ENCODE data around the gene SNRNP40. TPM values are rescaled to one million over a fixed set of nuclear protein-coding genes. Genes with fewer than 3 reads are reported as not detected.

SNRNP40 gene
- total and polyA plus RNA-seq, 2 experiments from 2014 or later = 46.9 to 59.1 TPM

DNA sequence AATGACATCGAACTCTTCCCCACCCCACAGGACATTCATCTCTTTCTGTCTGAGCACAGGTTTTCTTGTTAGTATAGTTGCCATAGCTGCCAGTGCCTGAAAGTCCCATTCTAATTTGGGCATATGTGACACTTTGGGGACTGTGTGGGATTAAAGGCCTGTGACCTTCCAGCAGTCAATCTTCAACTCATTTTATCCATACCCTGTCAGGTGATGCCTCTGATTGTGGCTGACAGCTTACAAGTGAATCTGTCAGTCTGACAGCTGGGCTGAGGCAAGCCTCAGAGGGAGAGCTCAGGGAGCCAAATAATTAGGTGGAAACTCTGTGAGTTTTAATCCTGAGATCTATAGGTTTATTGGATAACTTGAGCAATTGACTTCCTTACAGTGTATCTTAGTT lies 29.9 kb upstream of the SNRNP40 start:
- 96% methylated on average over 1 of the region's 1 CpG for WGBS (ENCODE audit: low lambda C conversion rate, missing lambda C conversion rate)
- Histone ChIP-seq H3K36me3 (replicated peaks; ENCODE audit: insufficient read depth, low read depth) (no peaks in the 10 kb centered on the region), H3K9me2 (replicated peaks; ENCODE audit: insufficient read depth) (no peaks in the 10 kb centered on the region), H3K27ac (no peak overlapping the region), H4K20me1 (ENCODE audit: insufficient read depth, poor library complexity, severe bottlenecking) (no peaks in the 10 kb centered on the region), H2AFZ (no peak overlapping the region), H3K4me3 (no peak overlapping the region), H3K79me2 (no peaks in the 10 kb centered on the region), H3K4me2 (no peak overlapping the region), H3K9me3 (ENCODE audit: low read depth) (no peaks in the 10 kb centered on the region), H3K4me1 (ENCODE audit: insufficient read depth) (no peaks in the 10 kb centered on the region), H3K27me3 (no peaks in the 10 kb centered on the region)
- TF ChIP-seq EZH2phosphoT487 (IDR thresholded peaks at IDR 0.05; ENCODE audit: low read depth, severe bottlenecking, unreplicated experiment) = no peak
- no peak for TF ChIP-seq EZH2 (IDR thresholded peaks at IDR 0.05; ENCODE audit: borderline replicate concordance)
- TF ChIP-seq, protein P1, sequence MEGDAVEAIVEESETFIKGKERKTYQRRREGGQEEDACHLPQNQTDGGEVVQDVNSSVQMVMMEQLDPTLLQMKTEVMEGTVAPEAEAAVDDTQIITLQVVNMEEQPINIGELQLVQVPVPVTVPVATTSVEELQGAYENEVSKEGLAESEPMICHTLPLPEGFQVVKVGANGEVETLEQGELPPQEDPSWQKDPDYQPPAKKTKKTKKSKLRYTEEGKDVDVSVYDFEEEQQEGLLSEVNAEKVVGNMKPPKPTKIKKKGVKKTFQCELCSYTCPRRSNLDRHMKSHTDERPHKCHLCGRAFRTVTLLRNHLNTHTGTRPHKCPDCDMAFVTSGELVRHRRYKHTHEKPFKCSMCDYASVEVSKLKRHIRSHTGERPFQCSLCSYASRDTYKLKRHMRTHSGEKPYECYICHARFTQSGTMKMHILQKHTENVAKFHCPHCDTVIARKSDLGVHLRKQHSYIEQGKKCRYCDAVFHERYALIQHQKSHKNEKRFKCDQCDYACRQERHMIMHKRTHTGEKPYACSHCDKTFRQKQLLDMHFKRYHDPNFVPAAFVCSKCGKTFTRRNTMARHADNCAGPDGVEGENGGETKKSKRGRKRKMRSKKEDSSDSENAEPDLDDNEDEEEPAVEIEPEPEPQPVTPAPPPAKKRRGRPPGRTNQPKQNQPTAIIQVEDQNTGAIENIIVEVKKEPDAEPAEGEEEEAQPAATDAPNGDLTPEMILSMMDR (IDR thresholded peaks at IDR 0.05; ENCODE audit: poor library complexity) = no peak
- no peak for DNase-seq (ENCODE audit: low spot score)

DNA sequence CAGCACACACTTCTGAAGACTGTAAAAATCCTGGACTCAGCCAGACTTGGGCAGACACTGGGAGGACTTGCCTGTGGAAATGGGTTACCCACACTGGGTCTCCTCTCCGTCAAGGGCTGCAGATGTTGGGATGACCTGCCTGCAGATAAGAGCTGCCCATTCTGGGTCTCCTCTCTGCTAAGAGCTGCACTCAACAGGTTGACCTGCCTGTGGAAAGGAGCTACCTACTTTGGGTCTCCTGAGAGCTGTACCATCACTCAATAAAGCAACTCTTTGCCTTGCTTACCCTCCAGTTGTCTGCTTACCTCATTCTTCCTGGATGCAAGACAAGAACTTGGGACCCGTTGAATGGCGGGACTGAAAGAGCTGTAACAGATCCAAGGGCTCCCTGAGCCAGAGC lies 28.4 kb upstream of the SNRNP40 start:
- no peaks in the 10 kb centered on the region for H3K9me3 ChIP-seq (ENCODE audit: low read depth)
- TF ChIP-seq EZH2 (IDR thresholded peaks at IDR 0.05; ENCODE audit: borderline replicate concordance) (no peak), EZH2phosphoT487 (IDR thresholded peaks at IDR 0.05; ENCODE audit: low read depth, severe bottlenecking, unreplicated experiment) (no peak)
- TF ChIP-seq, protein P1 (IDR thresholded peaks at IDR 0.05; ENCODE audit: poor library complexity) = no peak
- no peaks in the 10 kb centered on the region for H3K4me1 ChIP-seq (ENCODE audit: insufficient read depth)
- H3K4me3 ChIP-seq = no peak overlapping the region
- no peak for DNase-seq (ENCODE audit: low spot score)
- H3K79me2 ChIP-seq = no peaks in the 10 kb centered on the region
- H3K27me3 ChIP-seq = no peaks in the 10 kb centered on the region
- H3K4me2 ChIP-seq = no peak overlapping the region
- WGBS (ENCODE audit: low lambda C conversion rate, missing lambda C conversion rate) = 98% methylated on average over 3 of the region's 3 CpGs
- no peaks in the 10 kb centered on the region for H3K36me3 ChIP-seq (replicated peaks; ENCODE audit: insufficient read depth, low read depth)
- no peak overlapping the region for H2AFZ ChIP-seq
- H3K9me2 ChIP-seq (replicated peaks; ENCODE audit: insufficient read depth) = no peaks in the 10 kb centered on the region
- H4K20me1 ChIP-seq (ENCODE audit: insufficient read depth, poor library complexity, severe bottlenecking) = no peaks in the 10 kb centered on the region
- H3K27ac ChIP-seq = no peak overlapping the region

DNA sequence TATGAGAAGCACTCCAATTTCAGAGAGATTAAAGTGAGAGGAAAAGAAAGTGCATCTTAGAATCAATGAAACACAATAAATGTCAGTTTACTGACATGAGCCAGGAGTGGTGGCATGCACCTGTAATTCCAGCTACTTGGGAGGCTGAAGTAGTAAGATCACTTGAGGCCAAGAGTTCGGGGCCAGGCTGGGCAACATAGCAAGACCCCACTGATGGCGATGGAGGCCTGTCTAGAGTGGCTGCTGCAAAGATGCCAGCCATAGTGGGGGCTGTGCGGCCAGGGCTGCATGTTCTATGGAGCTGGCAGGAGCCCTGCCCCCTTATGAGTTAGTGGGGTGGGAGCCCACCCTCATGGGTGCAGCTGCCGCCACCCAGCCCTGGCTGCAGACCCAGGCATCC lies 27.5 kb upstream of the SNRNP40 start:
- no peak overlapping the region for H2AFZ ChIP-seq
- H3K79me2 ChIP-seq = no peaks in the 10 kb centered on the region
- no peak for TF ChIP-seq EZH2phosphoT487 (IDR thresholded peaks at IDR 0.05; ENCODE audit: low read depth, severe bottlenecking, unreplicated experiment)
- TF ChIP-seq, protein P1 (IDR thresholded peaks at IDR 0.05; ENCODE audit: poor library complexity) = no peak
- TF ChIP-seq EZH2 (IDR thresholded peaks at IDR 0.05; ENCODE audit: borderline replicate concordance) = no peak
- no peak overlapping the region for H3K27ac ChIP-seq
- DNase-seq (ENCODE audit: low spot score) = no peak
- H3K9me2 ChIP-seq (replicated peaks; ENCODE audit: insufficient read depth) = no peaks in the 10 kb centered on the region
- H4K20me1 ChIP-seq (ENCODE audit: insufficient read depth, poor library complexity, severe bottlenecking) = no peaks in the 10 kb centered on the region
- no peaks in the 10 kb centered on the region for H3K4me1 ChIP-seq (ENCODE audit: insufficient read depth)
- no peaks in the 10 kb centered on the region for H3K9me3 ChIP-seq (ENCODE audit: low read depth)
- no peak overlapping the region for H3K4me2 ChIP-seq
- H3K4me3 ChIP-seq = no peak overlapping the region
- H3K36me3 ChIP-seq (replicated peaks; ENCODE audit: insufficient read depth, low read depth) = no peaks in the 10 kb centered on the region
- 100% methylated on average over 4 of the region's 4 CpGs for WGBS (ENCODE audit: low lambda C conversion rate, missing lambda C conversion rate)
- H3K27me3 ChIP-seq = no peaks in the 10 kb centered on the region

DNA sequence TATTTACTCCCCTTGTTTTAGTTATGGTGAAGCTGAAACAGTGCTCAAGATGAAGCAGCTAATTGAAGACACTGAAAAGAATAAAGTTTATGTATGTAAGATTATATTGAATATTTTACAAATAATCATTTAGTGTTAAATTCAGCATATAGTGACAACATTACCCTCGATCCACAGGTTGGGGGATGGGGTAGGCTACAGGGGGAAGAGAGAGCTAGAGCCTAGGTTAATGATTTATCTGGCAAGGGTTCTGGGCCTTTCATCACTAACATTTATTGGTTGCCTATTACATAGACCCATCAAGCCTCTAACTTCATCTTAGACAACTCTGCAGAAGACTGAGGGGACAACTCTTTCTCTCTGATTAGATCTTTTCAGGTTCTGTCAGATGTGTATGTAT lies 21.6 kb upstream of the SNRNP40 start:
- Histone ChIP-seq H4K20me1 (ENCODE audit: insufficient read depth, poor library complexity, severe bottlenecking) (no peaks in the 10 kb centered on the region), H3K27me3 (no peaks in the 10 kb centered on the region), H3K9me2 (replicated peaks; ENCODE audit: insufficient read depth) (no peaks in the 10 kb centered on the region), H3K9me3 (ENCODE audit: low read depth) (no peaks in the 10 kb centered on the region), H2AFZ (no peak overlapping the region), H3K4me3 (no peak overlapping the region), H3K4me1 (ENCODE audit: insufficient read depth) (no peaks in the 10 kb centered on the region), H3K36me3 (replicated peaks; ENCODE audit: insufficient read depth, low read depth) (no peaks in the 10 kb centered on the region), H3K79me2 (no peaks in the 10 kb centered on the region), H3K4me2 (no peak overlapping the region), H3K27ac (no peak overlapping the region)
- WGBS (ENCODE audit: low lambda C conversion rate, missing lambda C conversion rate) = 55% methylated on average over 1 of the region's 1 CpG
- TF ChIP-seq, protein P1 (IDR thresholded peaks at IDR 0.05; ENCODE audit: poor library complexity) = no peak
- TF ChIP-seq EZH2 (IDR thresholded peaks at IDR 0.05; ENCODE audit: borderline replicate concordance) (no peak), EZH2phosphoT487 (IDR thresholded peaks at IDR 0.05; ENCODE audit: low read depth, severe bottlenecking, unreplicated experiment) (no peak)
- DNase-seq (ENCODE audit: low spot score) = no peak
